H9 (cell line): Measurements from ENCODE around the gene BAG3. TPM values are rescaled to one million over a fixed set of nuclear protein-coding genes. Genes with fewer than 3 reads are reported as not detected.

ENCODE experiments used
- DNase-seq: peaks from one replicate; pipeline ENCODE4 v3.0.0-alpha.2; 2017
- H2AFZ ChIP-seq: one replicate; pipeline ENCODE4 v1.6.1; 2013; ENCODE audit warnings: mild to moderate bottlenecking, low read length, control low read depth, moderate library complexity
- H2AK5ac ChIP-seq: 2 replicates; pipeline ENCODE4 v1.6.1; 2013; ENCODE audit warnings: low read length, control low read depth, mixed read lengths; ENCODE audit not compliant: insufficient read length
- H2BK120ac ChIP-seq: one replicate; pipeline ENCODE4 v1.6.1; 2013; ENCODE audit warnings: low read depth, mild to moderate bottlenecking, low read length, control low read depth, inconsistent platforms; ENCODE audit not compliant: poor library complexity, severe bottlenecking
- H2BK12ac ChIP-seq: 2 replicates; pipeline ENCODE4 v1.6.1; 2013; ENCODE audit warnings: low read length, control low read depth, mixed read lengths, low read depth; ENCODE audit not compliant: insufficient read length
- H2BK15ac ChIP-seq: 2 replicates; pipeline ENCODE4 v1.6.1; 2013; ENCODE audit warnings: low read depth, low read length, control low read depth
- H2BK20ac ChIP-seq: one replicate; pipeline ENCODE4 v1.6.1; 2013; ENCODE audit warnings: low read depth, mild to moderate bottlenecking, low read length, control low read depth, inconsistent platforms; ENCODE audit not compliant: poor library complexity, severe bottlenecking
- H2BK5ac ChIP-seq: 2 replicates; pipeline ENCODE4 v1.6.1; 2013; ENCODE audit warnings: low read length, control low read depth, mixed read lengths; ENCODE audit not compliant: insufficient read length
- H3K14ac ChIP-seq: 2 replicates; pipeline ENCODE4 v1.6.1; 2013; ENCODE audit warnings: low read length, control low read depth; ENCODE audit not compliant: insufficient read depth
- H3K18ac ChIP-seq: 2 replicates; pipeline ENCODE4 v1.6.1; 2013; ENCODE audit warnings: low read depth, mild to moderate bottlenecking, mixed read lengths, low read length, control low read depth; ENCODE audit not compliant: insufficient read length
- H3K23ac ChIP-seq: 2 replicates; pipeline ENCODE4 v1.6.1; 2013; ENCODE audit warnings: low read length, control low read depth, mixed read lengths, low read depth; ENCODE audit not compliant: insufficient read length
- H3K23me2 ChIP-seq: 2 replicates; pipeline ENCODE4 v1.6.1; 2013; ENCODE audit warnings: low read depth, mild to moderate bottlenecking, mixed read lengths, low read length, control low read depth; ENCODE audit not compliant: insufficient read length, poor library complexity, severe bottlenecking
- H3K27ac ChIP-seq: 2 replicates; pipeline ENCODE4 v1.5.1; 2013; ENCODE audit warnings: low read length, control low read depth, mixed read lengths, low read depth; ENCODE audit not compliant: insufficient read length
- H3K27me3 ChIP-seq: 2 replicates; pipeline ENCODE4 v1.6.1; 2013; ENCODE audit warnings: low read length, control low read depth, inconsistent platforms; ENCODE audit not compliant: insufficient read depth
- H3K4ac ChIP-seq: 2 replicates; pipeline ENCODE4 v1.6.1; 2013; ENCODE audit warnings: low read depth, mild to moderate bottlenecking, control low read depth, inconsistent platforms, low read length, moderate library complexity
- H3K4me1 ChIP-seq: 2 replicates; pipeline ENCODE4 v1.6.1; 2013; ENCODE audit warnings: low read length, control low read depth, inconsistent platforms; ENCODE audit not compliant: insufficient read depth
- H3K4me2 ChIP-seq: 2 replicates; pipeline ENCODE4 v1.6.1; 2013; ENCODE audit warnings: low read length, control low read depth, mixed read lengths; ENCODE audit not compliant: insufficient read length, insufficient read depth
- H3K56ac ChIP-seq: 2 replicates; pipeline ENCODE4 v1.6.1; 2013; ENCODE audit warnings: low read depth, mild to moderate bottlenecking, mixed read lengths, low read length, control low read depth; ENCODE audit not compliant: insufficient read length
- H3K79me1 ChIP-seq: 2 replicates; pipeline ENCODE4 v1.6.1; 2013; ENCODE audit warnings: low read depth, mild to moderate bottlenecking, moderate library complexity, low read length, control low read depth, inconsistent platforms; ENCODE audit not compliant: insufficient read depth, poor library complexity, severe bottlenecking
- H3K79me2 ChIP-seq: 2 replicates; pipeline ENCODE4 v1.6.1; 2013; ENCODE audit warnings: low read length, control low read depth, inconsistent platforms; ENCODE audit not compliant: insufficient read depth
- H3K9ac ChIP-seq: 2 replicates; pipeline ENCODE4 v1.6.1; 2013; ENCODE audit warnings: low read length, control low read depth, mixed read lengths; ENCODE audit not compliant: insufficient read length; ENCODE audit errors: extremely low read depth
- H3K9me3 ChIP-seq: one replicate; pipeline ENCODE4 v1.6.1; 2013; ENCODE audit warnings: low read depth, low read length, inconsistent platforms; ENCODE audit not compliant: control insufficient read depth
- H3T11ph ChIP-seq: one replicate; pipeline ENCODE4 v1.6.1; 2013; ENCODE audit warnings: mild to moderate bottlenecking, low read length, control low read depth, inconsistent platforms
- H4K20me1 ChIP-seq: one replicate; pipeline ENCODE4 v1.6.1; 2013; ENCODE audit not compliant: control insufficient read depth, insufficient read length, insufficient read depth
- H4K5ac ChIP-seq: 2 replicates; pipeline ENCODE4 v1.6.1; 2013; ENCODE audit warnings: low read depth, mild to moderate bottlenecking, mixed read lengths, low read length, control low read depth; ENCODE audit not compliant: insufficient read length
- H4K8ac ChIP-seq: replicated peaks from 2 replicates; pipeline ENCODE4 v1.6.1; 2013; ENCODE audit warnings: low read length, control low read depth, mixed read lengths, low read depth; ENCODE audit not compliant: insufficient read length
- H4K91ac ChIP-seq: 2 replicates; pipeline ENCODE4 v1.6.1; 2013; ENCODE audit warnings: low read depth, mild to moderate bottlenecking, moderate library complexity, mixed read lengths, low read length, control low read depth; ENCODE audit not compliant: insufficient read length
- H3K27ac Mint-ChIP-seq, 3 experiments: 2 replicates in 2 of 3; 3 replicates in 1 of 3; pipeline ENCODE4 v1.8.0; 2020 to 2021; ENCODE audit warnings: mixed read lengths in 3 of 3, mild to moderate bottlenecking in 1 of 3, moderate library complexity in 1 of 3
- H3K27me3 Mint-ChIP-seq: 2 replicates; pipeline ENCODE4 v1.8.0; 2021; ENCODE audit warnings: low read depth, mild to moderate bottlenecking, moderate library complexity, mixed read lengths
- H3K36me3 Mint-ChIP-seq, 3 experiments: 2 replicates in 2 of 3; 3 replicates in 1 of 3; pipeline ENCODE4 v1.8.0; 2020 to 2021; ENCODE audit warnings: low read depth in 3 of 3, mixed read lengths in 3 of 3; ENCODE audit not compliant: insufficient read depth in 1 of 3
- H3K4me1 Mint-ChIP-seq, 2 experiments: 2 replicates each; pipeline ENCODE4 v1.8.0; 2020; ENCODE audit warnings: mixed read lengths in 2 of 2
- H3K4me3 Mint-ChIP-seq, 2 experiments: 2 replicates in 1 of 2; 3 replicates in 1 of 2; pipeline ENCODE4 v1.8.0; 2020 to 2021; ENCODE audit warnings: mild to moderate bottlenecking in 2 of 2, mixed read lengths in 2 of 2, moderate library complexity in 1 of 2
- H3K9me3 Mint-ChIP-seq, 2 experiments: 2 replicates in 1 of 2; 3 replicates in 1 of 2; pipeline ENCODE4 v1.8.0; 2020; ENCODE audit warnings: mild to moderate bottlenecking in 2 of 2, mixed read lengths in 2 of 2, moderate library complexity in 1 of 2
- WGBS: extraction: QIAGEN DNeasy Blood & Tissue Kit; methylation state at CpG from one replicate; pipeline ENCODE4 v1.1.7; 2013; ENCODE audit warnings: missing lambda C conversion rate, low lambda C conversion rate, mixed read lengths; ENCODE audit not compliant: insufficient read length; ENCODE audit errors: extremely low coverage; 5-methylcytosine and 5-hydroxymethylcytosine counted together
- total RNA-seq: library from RNA; stranded (reverse); gene quantifications from 2 replicates; pipeline ENCODE4 v1.2.1, GENCODE V29; 2021
- TF ChIP-seq, protein P1 (sequence below): fragments of 200-600 bp; sonication (generic); conservative IDR thresholded peaks from 3 replicates; pipeline ENCODE4 v1.8.0; 2021; ENCODE audit warnings: antibody characterized with exemption, mild to moderate bottlenecking

Gene BAG3
- total RNA-seq, 1 experiment from 2014 or later = 11.4 TPM

DNA sequence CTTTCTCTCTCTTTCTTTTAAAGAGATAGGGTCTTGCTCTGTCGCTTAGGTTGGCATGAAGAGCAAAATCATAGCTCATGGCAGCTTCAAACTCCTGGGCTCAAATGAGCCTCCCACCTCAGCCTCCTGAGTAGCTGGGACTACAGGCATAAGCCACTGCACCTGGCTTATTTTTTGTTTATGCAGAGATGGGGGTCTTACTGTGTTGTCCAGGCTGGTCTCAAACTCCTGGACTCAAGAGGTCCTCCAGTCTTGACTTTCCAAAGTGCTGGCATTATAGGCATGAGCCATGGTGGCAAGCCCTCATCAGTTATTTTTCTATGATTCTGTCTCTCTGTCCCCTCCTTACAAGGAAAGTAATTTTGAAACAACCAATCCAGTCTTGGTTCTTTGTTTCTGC lies 1.1 kb upstream of the BAG3 start:
- Histone ChIP-seq H3K4ac (no peak overlapping the region), H3K9ac (no peak overlapping the region), H3K4me1 (peaks cover 4% of the 10 kb centered on the region; the same call in 1 of the 2 replicates), H3K23ac (no peak overlapping the region), H3T11ph (no peak overlapping the region), H3K79me2 (no peaks in the 10 kb centered on the region; the same call in 1 of the 2 replicates), H2BK20ac (no peak overlapping the region), H2BK120ac (no peak overlapping the region), H3K27ac (no peak overlapping the region), H3K14ac (no peak overlapping the region), H4K8ac (no peak overlapping the region), H2AK5ac (no peak overlapping the region), H2BK12ac (no peak overlapping the region), H3K4me2 (no peak overlapping the region), H4K5ac (no peak overlapping the region), H3K79me1 (no peaks in the 10 kb centered on the region), H2BK15ac (no peak overlapping the region), H2AFZ (no peak overlapping the region), H3K23me2 (no peaks in the 10 kb centered on the region), H2BK5ac (no peak overlapping the region), H4K91ac (no peak overlapping the region), H4K20me1 (no peaks in the 10 kb centered on the region), H3K18ac (no peak overlapping the region), H3K27me3 (no peaks in the 10 kb centered on the region), H3K9me3 (no peaks in the 10 kb centered on the region), H3K56ac (no peak overlapping the region)
- Mint-ChIP-seq H3K27me3 (peaks cover 1% of the 10 kb centered on the region), H3K4me1 (peaks cover 28 to 30% of the 10 kb centered on the region in 2 experiments), H3K4me3 (peak overlapping the region; percentile 92 to 94; a peak in 2 of 5 replicates), H3K36me3 (peaks cover 0 to 3% (median under 1%) of the 10 kb centered on the region in 3 experiments; a peak in 1 of 7 replicates), H3K9me3 (no peaks in the 10 kb centered on the region), H3K27ac (no peak overlapping the region)
- WGBS = no CpG with 5 or more reads among the region's 1 CpG
- DNase-seq = no peak
- TF ChIP-seq, protein P1, sequence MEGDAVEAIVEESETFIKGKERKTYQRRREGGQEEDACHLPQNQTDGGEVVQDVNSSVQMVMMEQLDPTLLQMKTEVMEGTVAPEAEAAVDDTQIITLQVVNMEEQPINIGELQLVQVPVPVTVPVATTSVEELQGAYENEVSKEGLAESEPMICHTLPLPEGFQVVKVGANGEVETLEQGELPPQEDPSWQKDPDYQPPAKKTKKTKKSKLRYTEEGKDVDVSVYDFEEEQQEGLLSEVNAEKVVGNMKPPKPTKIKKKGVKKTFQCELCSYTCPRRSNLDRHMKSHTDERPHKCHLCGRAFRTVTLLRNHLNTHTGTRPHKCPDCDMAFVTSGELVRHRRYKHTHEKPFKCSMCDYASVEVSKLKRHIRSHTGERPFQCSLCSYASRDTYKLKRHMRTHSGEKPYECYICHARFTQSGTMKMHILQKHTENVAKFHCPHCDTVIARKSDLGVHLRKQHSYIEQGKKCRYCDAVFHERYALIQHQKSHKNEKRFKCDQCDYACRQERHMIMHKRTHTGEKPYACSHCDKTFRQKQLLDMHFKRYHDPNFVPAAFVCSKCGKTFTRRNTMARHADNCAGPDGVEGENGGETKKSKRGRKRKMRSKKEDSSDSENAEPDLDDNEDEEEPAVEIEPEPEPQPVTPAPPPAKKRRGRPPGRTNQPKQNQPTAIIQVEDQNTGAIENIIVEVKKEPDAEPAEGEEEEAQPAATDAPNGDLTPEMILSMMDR = no peak
